MCF 10A (cell line): Measurements from ENCODE around the gene INPP1. TPM values are rescaled to one million over a fixed set of nuclear protein-coding genes. Genes with fewer than 3 reads are reported as not detected.

Source experiments
- BruUV-seq: library from RNA; stranded (reverse); fragments of 400-500 nt; replicated peaks from 2 replicates; lab custom pipeline; 2021; lab: Mats Ljungman, UMichigan
- CTCF ChIA-PET: fragments of 300-600 bp; sonication (Branson Sonifier 250); formaldehyde crosslinking; extraction: SDS; loops from one replicate; lab custom pipeline; 2021; ENCODE audit warnings: antibody characterized with exemption, inconsistent platforms; lab: Yijun Ruan, JAX
- POLR2A ChIA-PET: fragments of 300-600, 350-650 bp; sonication (Branson Sonifier 250); formaldehyde crosslinking; extraction: SDS; loops from one replicate; lab custom pipeline; 2020; ENCODE audit warnings: antibody characterized with exemption, inconsistent platforms; lab: Yijun Ruan, JAX
- DNase-seq: peaks from one replicate; pipeline ENCODE4 v3.0.0-alpha.2; 2018; ENCODE audit not compliant: unreplicated experiment
- H3K27ac Mint-ChIP-seq: one replicate; pipeline ENCODE4 v1.8.0; 2022; ENCODE audit warnings: mild to moderate bottlenecking, low read depth, mixed read lengths; ENCODE audit not compliant: unreplicated experiment
- H3K27me3 Mint-ChIP-seq: one replicate; pipeline ENCODE4 v1.8.0; 2022; ENCODE audit warnings: mixed read lengths; ENCODE audit not compliant: insufficient read depth, unreplicated experiment
- H3K36me3 Mint-ChIP-seq: one replicate; pipeline ENCODE4 v1.8.0; 2022; ENCODE audit warnings: mild to moderate bottlenecking, moderate library complexity, mixed read lengths; ENCODE audit not compliant: insufficient read depth, unreplicated experiment
- H3K4me1 Mint-ChIP-seq: one replicate; pipeline ENCODE4 v1.8.0; 2022; ENCODE audit warnings: mixed read lengths; ENCODE audit not compliant: insufficient read depth, unreplicated experiment
- H3K4me3 Mint-ChIP-seq: one replicate; pipeline ENCODE4 v1.8.0; 2022; ENCODE audit warnings: mild to moderate bottlenecking, moderate library complexity, mixed read lengths; ENCODE audit not compliant: unreplicated experiment
- H3K9me3 Mint-ChIP-seq: one replicate; pipeline ENCODE4 v1.8.0; 2022; ENCODE audit warnings: mixed read lengths; ENCODE audit not compliant: unreplicated experiment
- CTCF ChIP-seq: fragments of 200-600 bp; IDR thresholded peaks from one replicate; pipeline ENCODE4 v1.8.0; 2022; ENCODE audit warnings: antibody characterized with exemption, mild to moderate bottlenecking; ENCODE audit not compliant: unreplicated experiment
- intact Hi-C: fragments of 100-400 bp; cut with micrococcal nuclease; formaldehyde crosslinking; loops from 2 replicates; pipeline ENCODE4 v1.14.1; 2022
- total RNA-seq: library from RNA; stranded (reverse); gene quantifications from 2 replicates; pipeline ENCODE4 v1.2.3, GENCODE V29; 2022

Gene INPP1
- total RNA-seq, 1 experiment from 2014 or later: 29.2 TPM

DNA sequence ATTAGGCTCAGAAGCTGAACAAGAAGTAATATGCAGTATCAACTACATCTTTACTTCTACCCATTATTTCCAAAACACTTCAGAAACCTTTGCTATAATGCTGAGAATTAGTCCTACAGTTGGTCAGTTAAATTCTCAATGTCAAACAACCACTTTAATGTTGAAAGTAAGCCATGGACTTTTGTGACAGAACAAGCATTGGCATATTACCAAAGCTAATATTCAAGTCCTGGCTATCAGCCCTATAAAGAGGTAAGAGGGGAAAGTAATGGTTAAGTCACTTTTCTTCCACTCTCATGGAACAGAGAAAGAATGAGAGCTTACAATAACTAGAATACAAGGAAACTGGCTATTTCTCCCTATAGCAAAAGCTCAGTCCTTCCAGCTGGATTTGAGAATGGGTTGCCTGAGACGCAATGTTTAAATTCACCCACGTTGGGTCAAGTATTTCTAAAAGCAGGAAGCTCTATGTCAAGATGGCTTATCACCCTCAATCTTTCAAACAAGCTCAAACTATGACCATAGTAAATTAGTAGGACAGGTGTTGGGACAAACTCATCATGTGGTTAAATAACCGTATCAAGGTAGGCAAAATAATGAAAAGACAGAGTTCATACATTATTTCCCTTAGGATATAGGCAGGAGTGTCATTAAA is 33.3 kb downstream of the INPP1 start:
- no peaks in the 10 kb centered on the region for H3K4me1 Mint-ChIP-seq
- no peaks in the 10 kb centered on the region for H3K27me3 Mint-ChIP-seq
- ChIA-PET POLR2A (interaction anchor here (0.6 to 1.7 kb wide), 2 partner anchors 9 to 10 kb away, joined by 3 to 4 read pairs; no protein-coding TSS in a partner anchor), CTCF (interaction anchor here (0.7 to 1.7 kb wide), 4 partner anchors 32 to 332 kb away, joined by 3 to 5 read pairs (median 3); no protein-coding TSS in a partner anchor)
- peaks cover 8% of the 10 kb centered on the region for H3K36me3 Mint-ChIP-seq
- no peak for DNase-seq
- intact Hi-C loops: no loop called here
- H3K4me3 Mint-ChIP-seq: no peak overlapping the region
- no peak for TF ChIP-seq CTCF
- no peak overlapping the region for H3K27ac Mint-ChIP-seq
- no TSS peak for BruUV-seq
- H3K9me3 Mint-ChIP-seq: no peaks in the 10 kb centered on the region

GRCh38 chr2:190378880-190379237 is 35.5 kb downstream of the INPP1 start:
- Mint-ChIP-seq H3K4me3 (no peak overlapping the region), H3K4me1 (peaks cover 6% of the 10 kb centered on the region), H3K27me3 (no peaks in the 10 kb centered on the region), H3K27ac (no peak overlapping the region), H3K36me3 (no peaks in the 10 kb centered on the region), H3K9me3 (no peaks in the 10 kb centered on the region)
- ChIA-PET CTCF (interaction anchor here (6.0 kb wide), 1 partner anchor 134 kb away, joined by 91 read pairs; no protein-coding TSS in a partner anchor), POLR2A (no interaction called here)
- no peak for DNase-seq
- intact Hi-C loops: no loop called here
- no TSS peak for BruUV-seq
- no peak for TF ChIP-seq CTCF

DNA sequence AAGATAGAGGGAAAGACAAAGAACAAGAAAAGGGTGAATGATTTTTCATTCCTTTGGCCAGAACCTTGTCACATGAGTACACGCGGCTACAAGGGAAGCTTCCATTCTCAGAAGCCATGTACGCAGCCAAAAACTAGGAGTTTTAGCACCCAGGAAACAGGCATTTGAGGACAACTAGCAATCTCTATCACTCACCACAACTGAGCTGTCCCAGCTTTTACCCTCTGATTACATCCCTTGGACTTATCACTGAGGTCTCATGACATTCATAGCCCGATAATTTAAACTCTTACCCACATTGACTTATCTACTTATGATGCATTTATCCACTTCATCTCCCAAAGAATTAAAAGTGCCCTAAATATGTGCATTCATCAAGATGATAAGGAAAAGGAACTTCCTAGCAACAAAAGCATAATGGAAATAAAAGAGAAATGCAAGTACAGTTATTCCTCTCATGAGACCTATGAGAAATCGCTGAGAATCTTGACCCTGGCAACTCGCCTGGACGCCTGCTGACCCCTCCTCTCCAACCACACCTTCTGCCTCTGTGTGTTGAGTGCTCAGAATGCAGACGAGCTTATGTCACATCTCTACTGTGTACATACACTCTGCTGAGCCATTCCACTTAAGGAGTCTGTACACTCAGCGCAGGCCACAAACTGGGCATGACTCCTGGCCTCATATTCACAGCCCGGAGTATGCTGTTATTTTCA is 36.0 kb downstream of the INPP1 start:
- no peaks in the 10 kb centered on the region for H3K36me3 Mint-ChIP-seq
- H3K9me3 Mint-ChIP-seq: no peaks in the 10 kb centered on the region
- no peaks in the 10 kb centered on the region for H3K27me3 Mint-ChIP-seq
- no peak for TF ChIP-seq CTCF
- ChIA-PET POLR2A (no interaction called here), CTCF (interaction anchor here (0.6 to 6.0 kb wide), 2 partner anchors 133 to 258 kb away, joined by 3 to 91 read pairs; no protein-coding TSS in a partner anchor)
- BruUV-seq: no TSS peak
- no peak for DNase-seq
- peaks cover 6% of the 10 kb centered on the region for H3K4me1 Mint-ChIP-seq
- no peak overlapping the region for H3K4me3 Mint-ChIP-seq
- no peak overlapping the region for H3K27ac Mint-ChIP-seq
- intact Hi-C loops: no loop called here

GRCh38 chr2:190380962-190381412 is 37.6 kb downstream of the INPP1 start:
- no peak overlapping the region for H3K4me3 Mint-ChIP-seq
- no peak for DNase-seq
- no TSS peak for BruUV-seq
- TF ChIP-seq CTCF: no peak
- intact Hi-C loops: no loop called here
- H3K27me3 Mint-ChIP-seq: no peaks in the 10 kb centered on the region
- ChIA-PET POLR2A (interaction anchor here (0.7 kb wide), 1 partner anchor 61 kb away, joined by 3 read pairs; no protein-coding TSS in a partner anchor), CTCF (interaction anchor here (0.5 to 6.0 kb wide), 8 partner anchors 16 to 734 kb away, joined by 3 to 91 read pairs (median 4); partner anchors contain the start of gene INPP1)
- H3K27ac Mint-ChIP-seq: no peak overlapping the region
- no peaks in the 10 kb centered on the region for H3K36me3 Mint-ChIP-seq
- H3K4me1 Mint-ChIP-seq: peaks cover 6% of the 10 kb centered on the region
- H3K9me3 Mint-ChIP-seq: no peaks in the 10 kb centered on the region
